HG03565 (cell line): ENCODE results near the gene MERTK.
"Not testable (repeated sequence)": the region's sequence is repeated elsewhere in the genome, so short reads cannot be mapped to it uniquely, and the experiment has no call there.

ENCODE experiments used
- ATAC-seq: cut with Tn5 transposase; IDR thresholded peaks from one replicate; pipeline ENCODE4 v1.9.1; 2021; ENCODE audit warnings: mild to moderate bottlenecking, moderate library complexity; ENCODE audit not compliant: unreplicated experiment

MERTK gene

DNA sequence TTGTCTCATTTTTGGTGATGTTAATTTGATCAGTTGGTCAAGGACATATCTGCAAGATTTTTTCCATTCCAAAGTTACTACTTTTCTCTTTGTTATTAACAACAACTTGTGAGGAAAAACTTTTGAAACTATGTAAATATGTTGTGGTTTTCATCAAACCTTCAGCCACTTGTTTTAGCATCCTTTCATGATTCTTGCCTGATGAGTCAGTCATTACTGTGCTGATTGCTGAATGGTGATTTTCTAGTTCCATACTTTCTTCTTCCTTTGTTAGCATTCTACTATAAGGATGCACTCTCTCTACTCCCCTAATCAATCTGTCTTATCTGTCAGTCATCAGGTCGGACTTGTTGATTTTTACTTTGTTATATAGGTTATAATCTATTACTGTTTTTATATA is 167.6 kb downstream of the MERTK start:
- no peak for ATAC-seq

DNA sequence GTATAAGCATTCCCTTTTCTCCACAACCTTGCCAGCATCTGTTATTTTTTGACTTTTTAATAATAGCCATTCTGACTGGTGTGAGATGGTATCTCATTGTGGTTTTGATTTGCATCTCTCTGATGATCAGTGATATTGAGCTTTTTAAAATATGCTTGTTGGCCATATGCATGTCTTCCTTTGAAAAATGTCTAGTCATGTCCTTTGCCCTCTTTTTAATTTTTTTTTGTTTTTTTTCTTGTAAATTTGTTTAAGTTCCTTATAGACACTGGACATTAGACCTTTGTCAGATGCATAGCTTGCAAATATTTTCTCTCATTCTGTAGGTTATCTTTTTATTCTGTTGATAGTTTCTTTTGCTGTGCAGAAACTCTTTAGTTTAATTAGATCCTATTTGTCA is 171.4 kb downstream of the MERTK start:
- ATAC-seq, result not testable (repeated sequence)

DNA sequence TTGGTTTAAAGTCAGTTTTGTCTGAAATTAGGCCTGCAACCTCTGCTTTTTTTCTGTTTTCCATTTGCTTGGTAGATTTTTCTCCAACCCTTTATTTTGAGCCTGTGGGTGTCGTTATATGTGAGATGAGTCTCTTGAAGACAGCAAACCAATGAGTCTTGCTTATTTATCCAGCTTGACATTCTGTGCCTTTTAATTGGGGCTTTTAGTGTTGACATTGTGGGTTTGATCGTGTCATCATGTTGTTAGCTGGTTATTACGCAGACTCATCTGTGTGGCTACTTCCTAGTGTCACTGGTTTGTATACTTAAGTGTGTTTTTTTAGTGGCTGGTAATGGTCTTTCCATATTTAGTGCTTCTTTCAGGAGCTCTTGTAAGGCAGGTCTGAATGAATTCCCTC is 175.5 kb downstream of the MERTK start:
- no peak for ATAC-seq

- ATAC-seq, result no peak
Observed at GRCh38 chr2:112074506-112074905, 176.1 kb downstream of the MERTK start.

DNA sequence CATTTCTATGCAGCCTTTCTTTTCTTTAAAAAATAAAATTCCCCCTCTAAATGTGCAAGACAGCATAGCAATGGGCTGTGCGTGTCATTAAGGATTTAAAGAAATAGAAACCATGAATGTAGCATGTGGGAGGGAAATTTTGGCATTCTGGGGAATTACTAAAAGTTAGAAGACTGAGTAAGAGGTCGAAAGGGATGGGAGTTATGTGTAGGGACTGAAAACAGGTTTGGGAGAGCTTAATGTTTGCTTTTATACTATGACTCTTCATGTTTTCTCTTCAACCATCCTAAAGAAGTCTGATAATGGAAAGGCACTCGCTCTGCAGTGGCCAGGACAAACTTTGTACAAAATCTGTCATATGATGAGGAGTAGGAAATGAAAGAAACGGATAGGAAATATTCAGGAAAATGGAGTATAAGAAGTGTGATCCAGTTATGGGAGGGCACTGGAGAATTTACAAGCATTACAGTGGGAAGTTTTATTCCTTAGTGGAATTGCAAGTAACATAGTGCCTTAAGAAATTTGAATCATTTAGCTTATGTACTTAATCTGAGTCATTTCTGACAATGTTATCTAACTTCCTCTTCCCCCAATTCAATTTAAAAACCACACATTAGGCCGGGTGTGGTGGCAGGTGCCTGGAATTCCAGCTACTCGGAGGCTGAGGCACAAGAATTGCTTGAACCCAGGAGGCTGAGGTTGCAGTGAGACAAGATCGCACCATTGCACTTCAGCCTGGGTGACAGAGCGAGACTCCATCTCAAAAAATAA is 177.3 kb downstream of the MERTK start:
- no peak for ATAC-seq

GRCh38 chr2:112077814-112078213 is 179.4 kb downstream of the MERTK start:
- ATAC-seq, result no peak
